ENCODE results near the gene FBXO33.

DNA sequence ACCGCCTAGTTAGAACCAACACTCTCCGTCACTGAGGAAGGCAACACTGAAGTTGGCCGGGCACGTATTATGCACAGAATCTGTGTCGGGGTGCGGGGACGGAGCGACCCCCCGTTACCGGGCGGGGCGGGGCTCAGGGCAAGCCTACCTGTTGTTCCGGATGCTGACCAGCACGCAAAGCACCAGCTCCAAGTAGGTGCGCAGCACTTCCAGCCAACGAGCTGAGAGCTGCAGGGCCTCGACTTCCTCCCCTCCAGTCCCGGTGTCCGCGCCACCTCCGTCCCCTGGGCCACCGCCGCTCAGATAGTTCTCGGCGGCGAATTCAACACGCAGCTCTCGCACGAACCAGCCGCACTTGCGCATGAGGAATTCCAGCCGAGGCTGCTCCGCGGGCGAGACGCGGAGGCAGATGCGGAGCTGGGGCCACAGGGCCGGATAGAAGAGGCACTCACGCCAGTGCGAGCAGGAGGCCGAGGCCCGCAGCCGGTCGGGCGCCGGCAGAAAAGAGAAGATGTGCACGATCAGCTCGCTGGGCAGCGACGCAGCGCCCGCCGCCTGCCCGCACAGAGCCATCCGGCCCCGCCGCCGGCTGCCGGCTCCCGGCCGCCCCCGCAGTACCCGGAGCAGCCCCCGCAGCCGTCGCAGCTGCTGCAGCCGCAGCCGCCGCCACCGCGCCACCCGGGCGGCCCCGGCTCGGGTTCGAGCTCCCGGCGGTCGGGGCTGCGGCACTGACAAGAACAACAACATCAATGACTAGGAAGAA lies 636 bp downstream of the FBXO33 start:
- TF ChIP-seq, protein P1, sequence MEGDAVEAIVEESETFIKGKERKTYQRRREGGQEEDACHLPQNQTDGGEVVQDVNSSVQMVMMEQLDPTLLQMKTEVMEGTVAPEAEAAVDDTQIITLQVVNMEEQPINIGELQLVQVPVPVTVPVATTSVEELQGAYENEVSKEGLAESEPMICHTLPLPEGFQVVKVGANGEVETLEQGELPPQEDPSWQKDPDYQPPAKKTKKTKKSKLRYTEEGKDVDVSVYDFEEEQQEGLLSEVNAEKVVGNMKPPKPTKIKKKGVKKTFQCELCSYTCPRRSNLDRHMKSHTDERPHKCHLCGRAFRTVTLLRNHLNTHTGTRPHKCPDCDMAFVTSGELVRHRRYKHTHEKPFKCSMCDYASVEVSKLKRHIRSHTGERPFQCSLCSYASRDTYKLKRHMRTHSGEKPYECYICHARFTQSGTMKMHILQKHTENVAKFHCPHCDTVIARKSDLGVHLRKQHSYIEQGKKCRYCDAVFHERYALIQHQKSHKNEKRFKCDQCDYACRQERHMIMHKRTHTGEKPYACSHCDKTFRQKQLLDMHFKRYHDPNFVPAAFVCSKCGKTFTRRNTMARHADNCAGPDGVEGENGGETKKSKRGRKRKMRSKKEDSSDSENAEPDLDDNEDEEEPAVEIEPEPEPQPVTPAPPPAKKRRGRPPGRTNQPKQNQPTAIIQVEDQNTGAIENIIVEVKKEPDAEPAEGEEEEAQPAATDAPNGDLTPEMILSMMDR (IDR thresholded peaks at IDR 0.05): no peak
- peak in 2 of 3 donors; percentile 41 to 86 for TF ChIP-seq POLR2AphosphoS5 (IDR thresholded peaks at IDR 0.05)
